H1 (cell line): Measurements from ENCODE around the gene MID1. TPM values are rescaled to one million over a fixed set of nuclear protein-coding genes. Genes with fewer than 3 reads are reported as not detected.

ENCODE experiments used
- CEBPB ChIP-seq: IDR thresholded peaks from 2 replicates; pipeline ENCODE4 v1.6.1; 2012; ENCODE audit warnings: low read depth, low read length
- GTF2F1 ChIP-seq: IDR thresholded peaks from 2 replicates; pipeline ENCODE4 v1.6.1; 2012; ENCODE audit warnings: low read depth, low read length, improper control_type of control experiment, borderline replicate concordance
- polyA plus RNA-seq, 7 experiments: library from polyadenylated mRNA; depleted of rRNA in 3 of 7; stranded (reverse) in 5 of 7; unstranded in 2 of 7; fragments of >200 nt in 5 of 7; fragments of 200-250 nt in 2 of 7; gene quantifications; 1 replicate in 5 of 7; 2 replicates in 1 of 7; 4 replicates in 1 of 7; pipeline versions ENCODE4 v1.2.1 to v1.2.3, GENCODE V29; 2011 to 2013; ENCODE audit warnings: missing spikeins in 2 of 7, mixed read lengths in 2 of 7
- total RNA-seq: library from RNA; stranded (reverse); fragmentation: NEBNext Ultra II Directional; extraction: Animal tissue kit (Norgen Biotek cat#: 25700); gene quantifications from 2 replicates; pipeline ENCODE4 v1.2.1, GENCODE V29; 2021
- TF ChIP-seq, protein P1 (sequence below): IDR thresholded peaks from 2 replicates; pipeline ENCODE4 v1.6.1; 2012; ENCODE audit warnings: inconsistent platforms

MID1 gene
- total and polyA plus RNA-seq, 2 of the 8 experiments (the other 6 are each of a cell fraction or from before 2014, with no cell fraction given): 12.9 to 54.3 TPM

DNA sequence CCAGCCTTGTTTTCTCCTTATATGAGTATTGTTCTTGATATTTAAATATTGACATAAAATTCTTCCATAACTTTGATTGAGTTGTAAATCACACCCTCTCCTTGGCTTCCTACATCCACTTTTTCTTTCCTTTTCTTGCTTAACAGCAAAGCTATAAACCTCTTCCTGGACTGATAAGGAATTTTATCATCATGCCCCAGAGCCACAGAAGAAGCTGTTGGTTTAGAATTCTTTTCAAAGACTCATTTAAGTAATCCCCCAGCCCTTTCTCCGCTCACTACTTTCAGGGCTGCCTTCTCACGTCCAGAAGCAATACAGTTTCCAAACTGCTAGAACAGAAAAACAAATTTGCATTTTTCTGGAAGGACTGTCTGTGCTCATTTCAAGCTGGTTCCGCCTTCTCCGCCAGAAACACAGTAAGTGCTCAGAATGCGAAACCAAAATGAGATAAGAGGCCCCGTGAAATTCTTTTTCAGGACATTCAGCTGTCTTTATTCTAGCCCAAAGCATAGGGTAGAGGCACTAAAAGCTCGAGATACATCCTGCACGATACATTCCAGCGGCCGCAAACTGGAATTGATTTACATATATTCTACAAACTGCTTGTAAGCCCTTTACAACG lies 849 bp downstream of the MID1 start (continued):
- TF ChIP-seq, protein P1, sequence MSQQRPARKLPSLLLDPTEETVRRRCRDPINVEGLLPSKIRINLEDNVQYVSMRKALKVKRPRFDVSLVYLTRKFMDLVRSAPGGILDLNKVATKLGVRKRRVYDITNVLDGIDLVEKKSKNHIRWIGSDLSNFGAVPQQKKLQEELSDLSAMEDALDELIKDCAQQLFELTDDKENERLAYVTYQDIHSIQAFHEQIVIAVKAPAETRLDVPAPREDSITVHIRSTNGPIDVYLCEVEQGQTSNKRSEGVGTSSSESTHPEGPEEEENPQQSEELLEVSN: no peak
- TF ChIP-seq CEBPB (no peak), GTF2F1 (no peak)
